Fibroblast of villous mesenchyme (primary cell): ENCODE measurements around the gene TBC1D16. TPM values are rescaled to one million over a fixed set of nuclear protein-coding genes. Genes with fewer than 3 reads are reported as not detected.

Experiments
- DNase-seq: peaks from one replicate; pipeline ENCODE4 v3.0.0-alpha.2; 2010; ENCODE audit warnings: low read depth
- H3K4me3 ChIP-seq: 2 replicates; pipeline ENCODE4 v1.5.1; 2011; ENCODE audit warnings: low read depth, mild to moderate bottlenecking, low read length
- CTCF ChIP-seq: IDR thresholded peaks from 2 replicates; pipeline ENCODE4 v1.5.1; 2012; ENCODE audit warnings: low read depth, mild to moderate bottlenecking, low read length; ENCODE audit not compliant: insufficient read depth
- total RNA-seq: library from RNA; depleted of rRNA; stranded (reverse); fragments of >200 nt; gene quantifications from 2 replicates; pipeline ENCODE4 v1.2.3, GENCODE V29; 2012

Gene TBC1D16
- total RNA-seq, 1 donor: 32.8 TPM

DNA sequence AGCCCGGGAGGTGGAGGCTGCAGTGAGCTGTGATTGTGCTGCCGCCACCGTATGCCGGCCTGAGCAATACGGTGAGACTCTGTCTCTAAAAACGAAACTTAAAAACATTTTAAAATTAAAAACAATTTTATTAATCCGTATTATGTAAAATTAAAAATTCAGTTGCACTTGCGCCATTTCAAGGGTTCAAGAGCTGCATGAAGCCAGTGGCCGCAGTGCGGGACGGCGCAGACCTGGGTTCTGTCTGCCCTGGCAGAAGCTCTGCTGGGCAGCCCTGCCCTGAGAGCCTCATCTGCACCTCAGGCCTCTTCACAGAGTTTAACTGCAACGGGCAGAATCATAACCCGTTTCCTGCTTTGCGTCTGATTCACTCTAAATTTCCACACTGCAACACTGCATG, 31.7 kb downstream of the TBC1D16 start:
- no peak for DNase-seq
- no peak overlapping the region for H3K4me3 ChIP-seq
- TF ChIP-seq CTCF: no peak

DNA sequence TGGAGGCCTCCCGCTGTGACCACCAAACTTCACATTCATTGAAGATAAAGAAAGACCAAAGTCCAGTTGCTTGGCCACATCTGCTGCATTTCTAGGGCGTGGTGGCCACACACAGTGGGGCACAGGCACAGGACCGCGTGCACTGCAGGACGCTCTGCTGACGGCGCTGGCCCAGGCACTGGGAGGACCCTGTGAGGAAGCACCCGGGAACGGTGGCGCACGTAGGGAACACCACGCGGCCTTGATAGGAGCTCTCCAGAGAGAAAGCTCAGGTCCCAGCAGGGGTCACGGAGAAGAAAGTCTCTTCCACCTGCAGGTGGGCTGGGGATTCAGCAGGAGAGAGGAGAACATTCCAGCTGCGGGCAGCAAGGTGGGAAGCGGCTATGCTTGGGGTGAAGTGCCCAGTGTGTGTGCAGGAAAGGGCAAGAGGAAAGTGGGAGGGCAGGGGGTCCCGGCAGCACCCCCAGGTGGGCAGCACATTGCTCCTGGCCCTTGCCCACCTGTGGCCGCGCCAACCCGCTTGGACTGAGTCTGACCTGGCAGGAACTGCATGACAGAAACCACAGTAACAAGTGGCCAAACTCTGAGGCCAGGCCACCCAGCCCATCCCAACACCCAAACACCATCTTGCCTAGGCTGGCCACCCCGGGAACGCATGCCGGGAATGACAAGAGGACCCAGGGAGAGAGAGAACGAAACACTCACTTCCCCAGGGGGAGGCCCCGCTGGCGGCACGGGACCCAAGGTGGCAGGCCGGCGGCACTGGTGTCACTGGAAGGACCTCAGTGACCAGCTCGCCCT, 32.8 kb downstream of the TBC1D16 start:
- no peak for TF ChIP-seq CTCF
- no peak for DNase-seq

GRCh38 chr17:80002070-80002641, 33.5 kb downstream of the TBC1D16 start:
- no peak for DNase-seq
- H3K4me3 ChIP-seq: no peak overlapping the region
- TF ChIP-seq CTCF: no peak

More for the DNA sequence above, 32.8 kb downstream of the TBC1D16 start:
- no peak overlapping the region for H3K4me3 ChIP-seq

GRCh38 chr17:80000981-80001775, 34.5 kb downstream of the TBC1D16 start:
- no peak for DNase-seq
- no peak for TF ChIP-seq CTCF

GRCh38 chr17:80000136-80000535, 35.5 kb downstream of the TBC1D16 start:
- TF ChIP-seq CTCF: no peak
- no peak for DNase-seq
- no peak overlapping the region for H3K4me3 ChIP-seq

More at GRCh38 chr17:80000981-80001775, 34.5 kb downstream of the TBC1D16 start:
- H3K4me3 ChIP-seq: no peak overlapping the region

DNA sequence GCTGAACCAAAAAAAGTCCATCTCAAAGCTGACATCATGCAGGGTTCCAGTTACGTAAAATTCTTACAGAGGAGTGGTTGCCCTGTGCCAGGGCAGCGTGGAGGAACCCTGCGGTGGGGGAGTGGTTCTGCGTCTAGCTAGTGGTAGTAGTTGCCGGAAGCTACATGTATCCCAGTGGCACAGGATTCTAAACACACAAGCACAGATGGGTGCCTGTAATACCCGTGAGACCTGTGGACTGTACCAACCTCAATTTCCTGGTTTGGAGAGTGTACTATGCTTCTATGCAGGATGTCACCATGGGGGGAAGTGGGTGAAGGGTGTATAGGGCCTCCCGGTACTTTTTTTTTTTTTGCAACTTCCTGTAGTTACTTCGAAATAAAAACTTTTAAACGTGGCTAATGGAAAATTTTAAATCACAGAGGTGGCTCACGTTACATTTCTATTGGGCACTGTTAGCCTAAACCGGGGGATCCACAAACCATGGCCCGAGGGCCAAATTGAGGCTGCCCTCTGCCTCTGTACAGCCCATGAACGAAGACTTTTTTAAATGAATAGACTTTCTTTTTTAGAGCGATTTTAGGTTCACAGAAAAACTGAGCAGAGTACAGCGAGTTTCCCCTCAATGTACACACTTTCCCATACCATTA, 38.5 kb downstream of the TBC1D16 start:
- DNase-seq: no peak
- TF ChIP-seq CTCF: no peak
- no peak overlapping the region for H3K4me3 ChIP-seq
